Activated T-cell treated with anti-CD3 and anti-CD28 coated beads, Interleukin-2, amount 50 U/mL, for 72 hours (primary cell): ENCODE data around the gene HSPG2. TPM values are rescaled to one million over a fixed set of nuclear protein-coding genes. Genes with fewer than 3 reads are reported as not detected.

Experiments used
- ATAC-seq, 2 donors: fragments of 150-1000 bp; cut with Tn5 transposase; replicated peaks in 1 of 2; 2 replicates each; pipeline ENCODE4 v1.10.0; 2021; ENCODE audit warnings: moderate library complexity in 2 of 2, mild to moderate bottlenecking in 1 of 2
- DNase-seq, 2 donors: peaks; one replicate each; pipeline ENCODE4 v3.0.0; 2021 to 2022; ENCODE audit warnings: mixed read lengths in 1 of 2
- H3K27ac Mint-ChIP-seq: one replicate; pipeline ENCODE4 v1.8.0; 2022; ENCODE audit warnings: mild to moderate bottlenecking, moderate library complexity, mixed read lengths
- H3K27me3 Mint-ChIP-seq: one replicate; pipeline ENCODE4 v1.8.0; 2022; ENCODE audit warnings: low read depth, mixed read lengths
- H3K36me3 Mint-ChIP-seq, 2 donors: one replicate each; pipeline ENCODE4 v1.8.0; 2022; ENCODE audit warnings: mixed read lengths in 2 of 2, mild to moderate bottlenecking in 1 of 2; ENCODE audit not compliant: insufficient read depth in 2 of 2
- H3K4me1 Mint-ChIP-seq: one replicate; pipeline ENCODE4 v1.8.0; 2022; ENCODE audit warnings: low read depth, mixed read lengths
- H3K4me3 Mint-ChIP-seq, 2 donors: one replicate each; pipeline ENCODE4 v1.8.0; 2022; ENCODE audit warnings: mild to moderate bottlenecking in 2 of 2, mixed read lengths in 2 of 2, moderate library complexity in 2 of 2
- H3K9me3 Mint-ChIP-seq, 2 donors: one replicate each; pipeline ENCODE4 v1.8.0; 2022; ENCODE audit warnings: mixed read lengths in 2 of 2
- total RNA-seq, 2 donors: library from RNA; stranded (reverse); gene quantifications; one replicate each; pipeline ENCODE4 v1.2.3, GENCODE V29; 2022

Gene HSPG2
- total RNA-seq, 2 donors from 2014 or later: 4.4 to 11.5 TPM

- H3K4me3 Mint-ChIP-seq: no peak overlapping the region
- DNase-seq: no peak
- no peaks in the 10 kb centered on the region for H3K27me3 Mint-ChIP-seq
- no peak for ATAC-seq
- no peaks in the 10 kb centered on the region for H3K9me3 Mint-ChIP-seq
- peaks cover 5% of the 10 kb centered on the region for H3K4me1 Mint-ChIP-seq
- H3K27ac Mint-ChIP-seq: no peak overlapping the region
- no peaks in the 10 kb centered on the region for H3K36me3 Mint-ChIP-seq
Observed at GRCh38 chr1:21876267-21876666, 60.8 kb downstream of the HSPG2 start.

- no peak overlapping the region for H3K4me3 Mint-ChIP-seq
- H3K27me3 Mint-ChIP-seq: no peaks in the 10 kb centered on the region
- peaks cover 5% of the 10 kb centered on the region for H3K4me1 Mint-ChIP-seq
- no peak for DNase-seq
- no peaks in the 10 kb centered on the region for H3K36me3 Mint-ChIP-seq
- ATAC-seq: no peak
- no peaks in the 10 kb centered on the region for H3K9me3 Mint-ChIP-seq
- H3K27ac Mint-ChIP-seq: no peak overlapping the region
Observed at GRCh38 chr1:21875621-21876063, 61.5 kb downstream of the HSPG2 start.

GRCh38 chr1:21874778-21875547, 62.1 kb downstream of the HSPG2 start:
- Mint-ChIP-seq H3K4me1 (peaks cover 5% of the 10 kb centered on the region), H3K4me3 (no peak overlapping the region), H3K36me3 (no peaks in the 10 kb centered on the region), H3K27me3 (no peaks in the 10 kb centered on the region), H3K27ac (no peak overlapping the region), H3K9me3 (no peaks in the 10 kb centered on the region)
- DNase-seq (no peak), ATAC-seq (no peak)

- Mint-ChIP-seq H3K27ac (no peak overlapping the region), H3K36me3 (no peaks in the 10 kb centered on the region)
Observed at GRCh38 chr1:21874328-21874727, 62.8 kb downstream of the HSPG2 start.

GRCh38 chr1:21873761-21874160, 63.3 kb downstream of the HSPG2 start:
- ATAC-seq: no peak
- Mint-ChIP-seq H3K4me1 (peaks cover 5% of the 10 kb centered on the region), H3K36me3 (no peaks in the 10 kb centered on the region), H3K27ac (no peak overlapping the region), H3K9me3 (no peaks in the 10 kb centered on the region), H3K4me3 (no peak overlapping the region), H3K27me3 (no peaks in the 10 kb centered on the region)
- DNase-seq: no peak

More at GRCh38 chr1:21874328-21874727, 62.8 kb downstream of the HSPG2 start:
- Mint-ChIP-seq H3K4me1 (peaks cover 5% of the 10 kb centered on the region), H3K4me3 (no peak overlapping the region), H3K27me3 (no peaks in the 10 kb centered on the region), H3K9me3 (no peaks in the 10 kb centered on the region)
- ATAC-seq: no peak
- no peak for DNase-seq

DNA sequence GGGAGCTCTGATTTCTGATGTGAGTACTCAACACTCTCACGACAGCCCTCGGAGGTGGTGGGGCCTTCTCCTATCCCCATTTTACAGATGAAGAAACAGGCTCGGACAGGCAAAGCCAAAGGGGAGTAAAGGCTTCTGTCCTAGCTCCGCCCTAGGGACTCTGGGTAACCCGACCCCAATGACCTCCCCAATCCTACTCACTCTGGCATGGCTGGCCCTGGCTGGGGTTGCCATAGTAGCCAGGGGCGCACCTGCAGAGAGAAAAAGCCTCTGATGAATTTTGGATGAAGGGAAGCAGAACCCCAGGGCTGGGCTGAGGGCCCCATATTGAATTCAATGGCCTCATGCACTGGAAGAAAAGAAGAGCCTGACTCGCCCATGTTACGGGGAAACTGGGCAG, 63.9 kb downstream of the HSPG2 start:
- DNase-seq: no peak
- no peak overlapping the region for H3K4me3 Mint-ChIP-seq
- no peak overlapping the region for H3K27ac Mint-ChIP-seq
- H3K4me1 Mint-ChIP-seq: peaks cover 5% of the 10 kb centered on the region
- H3K36me3 Mint-ChIP-seq: no peaks in the 10 kb centered on the region
- no peak for ATAC-seq
- H3K9me3 Mint-ChIP-seq: no peaks in the 10 kb centered on the region
- no peaks in the 10 kb centered on the region for H3K27me3 Mint-ChIP-seq

GRCh38 chr1:21872445-21873079, 64.5 kb downstream of the HSPG2 start:
- no peaks in the 10 kb centered on the region for H3K9me3 Mint-ChIP-seq
- H3K27ac Mint-ChIP-seq: no peak overlapping the region
- peak in 1 of 2 donors; percentile 11 for ATAC-seq
- no peaks in the 10 kb centered on the region for H3K36me3 Mint-ChIP-seq
- no peak overlapping the region for H3K4me3 Mint-ChIP-seq
- DNase-seq: no peak
- H3K4me1 Mint-ChIP-seq: peaks cover 5% of the 10 kb centered on the region
- no peaks in the 10 kb centered on the region for H3K27me3 Mint-ChIP-seq

GRCh38 chr1:21871943-21872342, 65.2 kb downstream of the HSPG2 start:
- H3K27ac Mint-ChIP-seq: no peak overlapping the region
- H3K4me3 Mint-ChIP-seq: no peak overlapping the region
- ATAC-seq: no peak
- peaks cover 5% of the 10 kb centered on the region for H3K4me1 Mint-ChIP-seq
- no peaks in the 10 kb centered on the region for H3K36me3 Mint-ChIP-seq
- no peaks in the 10 kb centered on the region for H3K9me3 Mint-ChIP-seq
- DNase-seq: no peak
- no peaks in the 10 kb centered on the region for H3K27me3 Mint-ChIP-seq

GRCh38 chr1:21870611-21871010, 66.5 kb downstream of the HSPG2 start:
- no peak overlapping the region for H3K4me3 Mint-ChIP-seq
- no peak overlapping the region for H3K27ac Mint-ChIP-seq
- H3K27me3 Mint-ChIP-seq: no peaks in the 10 kb centered on the region
- ATAC-seq (no peak), DNase-seq (no peak)
- H3K36me3 Mint-ChIP-seq: no peaks in the 10 kb centered on the region
- H3K9me3 Mint-ChIP-seq: no peaks in the 10 kb centered on the region
- peaks cover 5% of the 10 kb centered on the region for H3K4me1 Mint-ChIP-seq

- no peak for ATAC-seq
- Mint-ChIP-seq H3K4me1 (peaks cover 5% of the 10 kb centered on the region), H3K9me3 (no peaks in the 10 kb centered on the region), H3K27ac (no peak overlapping the region), H3K27me3 (no peaks in the 10 kb centered on the region), H3K36me3 (no peaks in the 10 kb centered on the region), H3K4me3 (no peak overlapping the region)
- no peak for DNase-seq
Observed at GRCh38 chr1:21869620-21870121, 67.4 kb downstream of the HSPG2 start.

GRCh38 chr1:21868941-21869454, 68.1 kb downstream of the HSPG2 start:
- ATAC-seq (no peak), DNase-seq (no peak)
- H3K27ac Mint-ChIP-seq: no peak overlapping the region
- H3K4me1 Mint-ChIP-seq: peaks cover 5% of the 10 kb centered on the region
- no peak overlapping the region for H3K4me3 Mint-ChIP-seq
- no peaks in the 10 kb centered on the region for H3K27me3 Mint-ChIP-seq
- H3K36me3 Mint-ChIP-seq: no peaks in the 10 kb centered on the region
- H3K9me3 Mint-ChIP-seq: no peaks in the 10 kb centered on the region

DNA sequence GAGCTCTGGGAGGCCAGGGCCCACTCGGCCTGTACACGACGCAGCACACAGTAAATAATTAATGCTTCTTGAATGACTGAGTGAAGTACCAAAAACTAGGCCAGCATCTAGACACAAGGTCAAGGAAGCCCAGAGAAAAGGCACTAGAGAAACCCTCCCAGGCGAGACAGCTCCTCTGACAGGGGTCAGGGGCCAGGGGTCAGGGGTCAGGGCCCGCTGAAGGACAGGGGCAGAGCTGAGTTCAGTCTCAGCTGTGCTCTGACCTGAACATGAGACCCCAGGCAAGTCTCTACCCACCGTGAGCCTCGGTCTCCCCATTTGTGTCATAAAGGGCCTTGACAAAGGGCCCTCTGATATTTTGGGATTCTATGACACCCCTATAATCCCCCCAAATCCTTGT, 68.6 kb downstream of the HSPG2 start:
- H3K27me3 Mint-ChIP-seq: no peaks in the 10 kb centered on the region
- H3K36me3 Mint-ChIP-seq: no peaks in the 10 kb centered on the region
- H3K27ac Mint-ChIP-seq: no peak overlapping the region
- no peak overlapping the region for H3K4me3 Mint-ChIP-seq
- DNase-seq (no peak), ATAC-seq (no peak)
- H3K4me1 Mint-ChIP-seq: peaks cover 5% of the 10 kb centered on the region
- H3K9me3 Mint-ChIP-seq: no peaks in the 10 kb centered on the region

GRCh38 chr1:21867451-21867996, 69.6 kb downstream of the HSPG2 start:
- no peak for ATAC-seq
- no peaks in the 10 kb centered on the region for H3K9me3 Mint-ChIP-seq

More at GRCh38 chr1:21867451-21867996, 69.6 kb downstream of the HSPG2 start:
- Mint-ChIP-seq H3K4me1 (peaks cover 5% of the 10 kb centered on the region), H3K27ac (no peak overlapping the region), H3K36me3 (no peaks in the 10 kb centered on the region), H3K4me3 (no peak overlapping the region), H3K27me3 (no peaks in the 10 kb centered on the region)
- no peak for DNase-seq
